ENCODE results near the gene SNRPE.

SNRPE gene

GRCh38 chr1:203842559-203842876 lies 18.9 kb upstream of the SNRPE start:
- TF ChIP-seq, protein P1, sequence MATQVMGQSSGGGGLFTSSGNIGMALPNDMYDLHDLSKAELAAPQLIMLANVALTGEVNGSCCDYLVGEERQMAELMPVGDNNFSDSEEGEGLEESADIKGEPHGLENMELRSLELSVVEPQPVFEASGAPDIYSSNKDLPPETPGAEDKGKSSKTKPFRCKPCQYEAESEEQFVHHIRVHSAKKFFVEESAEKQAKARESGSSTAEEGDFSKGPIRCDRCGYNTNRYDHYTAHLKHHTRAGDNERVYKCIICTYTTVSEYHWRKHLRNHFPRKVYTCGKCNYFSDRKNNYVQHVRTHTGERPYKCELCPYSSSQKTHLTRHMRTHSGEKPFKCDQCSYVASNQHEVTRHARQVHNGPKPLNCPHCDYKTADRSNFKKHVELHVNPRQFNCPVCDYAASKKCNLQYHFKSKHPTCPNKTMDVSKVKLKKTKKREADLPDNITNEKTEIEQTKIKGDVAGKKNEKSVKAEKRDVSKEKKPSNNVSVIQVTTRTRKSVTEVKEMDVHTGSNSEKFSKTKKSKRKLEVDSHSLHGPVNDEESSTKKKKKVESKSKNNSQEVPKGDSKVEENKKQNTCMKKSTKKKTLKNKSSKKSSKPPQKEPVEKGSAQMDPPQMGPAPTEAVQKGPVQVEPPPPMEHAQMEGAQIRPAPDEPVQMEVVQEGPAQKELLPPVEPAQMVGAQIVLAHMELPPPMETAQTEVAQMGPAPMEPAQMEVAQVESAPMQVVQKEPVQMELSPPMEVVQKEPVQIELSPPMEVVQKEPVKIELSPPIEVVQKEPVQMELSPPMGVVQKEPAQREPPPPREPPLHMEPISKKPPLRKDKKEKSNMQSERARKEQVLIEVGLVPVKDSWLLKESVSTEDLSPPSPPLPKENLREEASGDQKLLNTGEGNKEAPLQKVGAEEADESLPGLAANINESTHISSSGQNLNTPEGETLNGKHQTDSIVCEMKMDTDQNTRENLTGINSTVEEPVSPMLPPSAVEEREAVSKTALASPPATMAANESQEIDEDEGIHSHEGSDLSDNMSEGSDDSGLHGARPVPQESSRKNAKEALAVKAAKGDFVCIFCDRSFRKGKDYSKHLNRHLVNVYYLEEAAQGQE (IDR thresholded peaks at IDR 0.05; ENCODE audit: insufficient read depth in 1 of 2, low read depth in 2 of 2, low read length in 2 of 2) = no peak
- TF ChIP-seq SIN3A (IDR thresholded peaks at IDR 0.05; ENCODE audit: borderline replicate concordance, insufficient read depth, low read length) (no peak), TAF1 (IDR thresholded peaks at IDR 0.05; ENCODE audit: borderline replicate concordance, insufficient read depth, low read length) (no peak), FOXP2 (optimal IDR thresholded peaks at IDR 0.05; ENCODE audit: borderline replicate concordance, extremely low read depth, extremely low read length, insufficient read depth) (no peak), POLR2AphosphoS5 (IDR thresholded peaks at IDR 0.05; ENCODE audit: low read depth, low read length) (no peak)

GRCh38 chr1:203843435-203843834 lies 18.0 kb upstream of the SNRPE start:
- TF ChIP-seq TAF1 (IDR thresholded peaks at IDR 0.05; ENCODE audit: borderline replicate concordance, insufficient read depth, low read length) = no peak
- no peak for TF ChIP-seq POLR2AphosphoS5 (IDR thresholded peaks at IDR 0.05; ENCODE audit: low read depth, low read length)
- no peak for TF ChIP-seq SIN3A (IDR thresholded peaks at IDR 0.05; ENCODE audit: borderline replicate concordance, insufficient read depth, low read length)
- TF ChIP-seq, protein P1 (IDR thresholded peaks at IDR 0.05; ENCODE audit: insufficient read depth in 1 of 2, low read depth in 2 of 2, low read length in 2 of 2) = no peak

GRCh38 chr1:203858055-203858454 lies 3.3 kb upstream of the SNRPE start:
- TF ChIP-seq POLR2AphosphoS5 (IDR thresholded peaks at IDR 0.05; ENCODE audit: low read depth, low read length) = no peak
- no peak for TF ChIP-seq TAF1 (IDR thresholded peaks at IDR 0.05; ENCODE audit: borderline replicate concordance, insufficient read depth, low read length)
- TF ChIP-seq, protein P1 (IDR thresholded peaks at IDR 0.05; ENCODE audit: insufficient read depth in 1 of 2, low read depth in 2 of 2, low read length in 2 of 2) = no peak
- TF ChIP-seq SIN3A (IDR thresholded peaks at IDR 0.05; ENCODE audit: borderline replicate concordance, insufficient read depth, low read length) = no peak
- TF ChIP-seq FOXP2 (optimal IDR thresholded peaks at IDR 0.05; ENCODE audit: borderline replicate concordance, extremely low read depth, extremely low read length, insufficient read depth) = no peak

GRCh38 chr1:203858975-203859374 lies 2.4 kb upstream of the SNRPE start:
- TF ChIP-seq FOXP2 (optimal IDR thresholded peaks at IDR 0.05; ENCODE audit: borderline replicate concordance, extremely low read depth, extremely low read length, insufficient read depth) = no peak

DNA sequence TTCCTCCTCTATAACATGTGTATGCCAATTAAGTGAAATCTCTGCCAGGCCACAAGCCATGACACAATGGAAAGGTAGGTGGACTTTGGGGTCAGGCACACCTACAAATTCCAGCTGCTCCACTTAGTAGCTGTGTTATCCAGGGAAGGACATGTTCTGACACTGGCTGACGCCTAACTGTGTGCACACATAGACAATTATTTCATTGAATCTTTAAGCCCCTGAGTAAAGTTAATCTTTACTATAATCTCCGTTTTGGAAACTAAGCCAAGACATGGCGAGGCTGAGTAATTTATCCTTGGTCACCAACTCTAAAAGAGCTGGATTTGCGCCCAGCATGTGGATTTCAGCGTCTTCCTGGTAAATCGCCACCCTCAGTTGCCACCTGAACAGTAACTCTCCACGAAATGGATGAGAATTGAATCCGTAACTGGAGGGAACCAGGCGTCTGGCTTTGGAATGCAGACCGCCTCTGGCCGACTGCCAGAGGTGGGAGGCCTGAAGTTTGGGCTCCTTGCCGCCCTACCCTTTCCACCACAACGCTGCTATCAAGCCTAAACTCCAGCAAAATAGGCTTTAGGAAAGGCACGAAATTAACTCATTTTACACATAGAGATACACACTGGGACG lies 888 bp upstream of the SNRPE start:
- TF ChIP-seq SIN3A (IDR thresholded peaks at IDR 0.05; ENCODE audit: borderline replicate concordance, insufficient read depth, low read length) (no peak), FOXP2 (optimal IDR thresholded peaks at IDR 0.05; ENCODE audit: borderline replicate concordance, extremely low read depth, extremely low read length, insufficient read depth) (no peak), TAF1 (IDR thresholded peaks at IDR 0.05; ENCODE audit: borderline replicate concordance, insufficient read depth, low read length) (no peak), POLR2AphosphoS5 (IDR thresholded peaks at IDR 0.05; ENCODE audit: low read depth, low read length) (no peak)
- TF ChIP-seq, protein P1 (IDR thresholded peaks at IDR 0.05; ENCODE audit: insufficient read depth in 1 of 2, low read depth in 2 of 2, low read length in 2 of 2) = no peak
